CD4-positive, alpha-beta T cell treated with Interleukin-1 beta for 1 hour (primary cell): ENCODE measurements around the gene RGS2.

Experiments
- DNase-seq, 2 donors: peaks; one replicate each; pipeline ENCODE4 v3.0.0-alpha.2; 2020 to 2022

Gene RGS2, protein sequence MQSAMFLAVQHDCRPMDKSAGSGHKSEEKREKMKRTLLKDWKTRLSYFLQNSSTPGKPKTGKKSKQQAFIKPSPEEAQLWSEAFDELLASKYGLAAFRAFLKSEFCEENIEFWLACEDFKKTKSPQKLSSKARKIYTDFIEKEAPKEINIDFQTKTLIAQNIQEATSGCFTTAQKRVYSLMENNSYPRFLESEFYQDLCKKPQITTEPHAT

DNA sequence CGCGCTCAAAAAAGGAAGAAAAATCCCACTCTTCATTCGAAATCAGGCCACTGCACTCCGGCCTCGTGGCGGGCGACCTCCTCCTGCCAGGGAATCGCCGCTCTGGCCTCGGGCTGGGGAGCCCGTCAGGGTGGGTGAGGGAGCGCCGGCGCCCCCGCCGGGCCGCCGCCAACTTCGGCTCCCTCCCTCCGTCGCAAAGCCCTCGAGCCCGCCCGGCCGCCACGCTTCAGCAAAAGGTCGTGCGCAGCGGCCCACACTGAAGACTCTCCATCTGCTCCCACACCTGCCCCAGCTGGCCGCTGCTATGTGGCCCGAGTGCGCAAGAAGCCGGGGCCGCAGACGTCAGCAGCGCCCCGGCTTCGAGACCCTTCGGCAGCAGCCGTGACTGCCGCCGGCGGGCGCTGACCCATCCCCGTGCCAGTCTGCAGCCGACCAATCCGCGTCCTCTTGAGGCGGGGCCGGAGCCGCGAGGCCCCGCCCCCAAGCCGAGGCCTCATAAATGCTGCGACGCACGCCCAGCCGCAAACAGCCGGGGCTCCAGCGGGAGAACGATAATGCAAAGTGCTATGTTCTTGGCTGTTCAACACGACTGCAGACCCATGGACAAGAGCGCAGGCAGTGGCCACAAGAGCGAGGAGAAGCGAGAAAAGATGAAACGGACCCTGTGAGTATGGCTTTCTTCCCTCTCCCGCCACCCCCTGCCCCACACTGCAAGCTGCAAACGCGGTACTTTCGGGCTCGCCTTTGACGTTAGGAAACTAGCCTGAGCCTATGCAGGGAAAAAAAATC lies at the start of gene RGS2:
Gene RGS2, plus strand, starts transcription at position 522 of the 789 bp plus-strand sequence. Its CDS starts 33 bp downstream, at position 555.
- DNase-seq: peak; percentile 93

DNA sequence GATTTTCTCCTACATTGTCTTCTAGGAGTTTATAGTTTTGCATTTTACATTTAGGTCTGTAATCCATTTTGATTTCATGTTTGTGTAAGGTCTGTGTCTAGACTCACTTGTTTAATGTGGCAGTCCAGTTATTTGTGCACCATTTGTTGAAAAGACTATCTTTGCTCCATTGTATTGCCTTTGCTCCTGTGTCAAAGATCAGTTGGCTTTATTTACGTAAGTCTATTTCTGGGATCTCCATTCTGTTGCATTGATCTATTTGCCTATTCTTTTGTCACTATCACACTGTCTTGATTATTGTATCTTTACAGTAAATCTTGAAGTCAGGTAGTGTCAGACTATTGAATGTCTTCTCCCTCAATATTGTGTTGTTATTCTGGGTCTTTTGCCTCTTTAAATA lies 49.7 kb upstream of the RGS2 start:
- DNase-seq: no peak

DNA sequence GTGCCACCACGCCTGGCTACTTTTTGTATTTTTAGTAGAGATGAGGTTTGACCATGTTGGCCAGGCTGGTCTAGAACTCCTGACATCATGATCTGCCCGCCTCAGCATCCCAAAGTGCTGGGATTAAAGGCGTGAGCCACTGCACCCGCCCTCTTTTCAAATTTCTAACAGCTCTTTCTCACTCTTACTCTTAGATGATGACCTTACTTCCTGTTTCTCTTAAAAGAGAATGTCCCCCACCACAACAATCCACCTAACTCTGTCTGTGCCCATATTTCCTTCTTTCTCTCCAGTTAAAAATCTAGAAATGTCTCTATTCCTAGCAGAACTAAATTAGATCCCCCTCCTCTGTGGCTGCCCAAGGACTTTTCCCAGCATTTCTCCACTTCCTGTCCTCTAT lies 46.6 kb upstream of the RGS2 start:
- DNase-seq: no peak

DNA sequence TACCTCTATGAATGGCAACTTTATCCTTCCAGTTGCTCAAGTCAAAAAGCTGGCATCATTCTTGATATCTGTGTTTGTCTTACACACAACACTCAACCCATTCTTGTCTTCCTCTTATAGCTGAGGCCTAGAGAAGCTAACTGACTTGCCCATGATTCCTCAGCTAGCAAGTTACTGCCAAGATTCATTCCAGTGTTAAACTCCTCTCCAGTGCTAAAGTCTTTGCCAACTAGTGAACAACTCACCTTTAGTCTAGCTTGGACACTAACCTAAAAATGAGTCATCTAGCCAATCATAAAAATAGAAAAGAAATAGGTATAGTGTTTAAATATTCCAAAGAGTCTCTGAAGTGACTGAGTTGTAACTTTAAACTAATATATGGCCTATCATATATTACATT lies 45.6 kb upstream of the RGS2 start:
- DNase-seq: no peak

DNA sequence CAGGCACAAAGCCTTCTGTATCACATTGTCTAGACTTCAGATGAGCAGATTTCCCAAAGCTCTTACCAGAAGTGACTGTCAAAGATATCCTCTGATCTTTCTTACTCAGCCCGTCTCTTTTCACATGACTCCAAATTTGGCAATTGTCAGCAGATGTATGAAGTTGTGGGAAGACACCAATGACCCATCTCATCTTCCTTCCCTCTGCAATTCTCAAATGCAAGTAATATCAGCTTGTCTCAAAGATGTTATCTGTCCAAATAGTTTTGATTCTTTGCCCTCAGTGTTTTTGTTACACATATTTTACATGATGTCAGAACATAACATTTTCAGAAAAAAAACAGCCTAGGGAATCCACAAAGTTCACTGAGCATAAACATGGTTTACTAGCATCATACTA lies 45.1 kb upstream of the RGS2 start:
- no peak for DNase-seq

DNA sequence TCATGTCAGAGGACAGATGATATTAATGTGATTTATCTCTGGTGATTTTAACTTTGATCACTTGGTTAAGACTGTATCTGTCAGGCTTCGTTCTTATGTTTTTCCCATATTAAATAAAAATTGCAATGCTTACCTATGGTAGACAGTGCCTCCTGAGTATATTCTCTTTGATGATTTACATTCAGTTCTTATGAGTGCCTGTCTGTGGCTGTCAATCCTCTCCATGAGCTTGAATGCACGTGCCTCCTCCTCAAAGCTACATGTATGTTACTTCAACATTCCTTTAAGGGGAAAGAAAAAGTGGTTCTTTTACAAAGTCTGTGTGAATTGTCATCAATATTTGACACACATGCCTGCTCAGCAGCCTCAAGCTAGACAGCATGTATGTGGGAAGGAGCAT lies 44.2 kb upstream of the RGS2 start:
- DNase-seq: no peak

DNA sequence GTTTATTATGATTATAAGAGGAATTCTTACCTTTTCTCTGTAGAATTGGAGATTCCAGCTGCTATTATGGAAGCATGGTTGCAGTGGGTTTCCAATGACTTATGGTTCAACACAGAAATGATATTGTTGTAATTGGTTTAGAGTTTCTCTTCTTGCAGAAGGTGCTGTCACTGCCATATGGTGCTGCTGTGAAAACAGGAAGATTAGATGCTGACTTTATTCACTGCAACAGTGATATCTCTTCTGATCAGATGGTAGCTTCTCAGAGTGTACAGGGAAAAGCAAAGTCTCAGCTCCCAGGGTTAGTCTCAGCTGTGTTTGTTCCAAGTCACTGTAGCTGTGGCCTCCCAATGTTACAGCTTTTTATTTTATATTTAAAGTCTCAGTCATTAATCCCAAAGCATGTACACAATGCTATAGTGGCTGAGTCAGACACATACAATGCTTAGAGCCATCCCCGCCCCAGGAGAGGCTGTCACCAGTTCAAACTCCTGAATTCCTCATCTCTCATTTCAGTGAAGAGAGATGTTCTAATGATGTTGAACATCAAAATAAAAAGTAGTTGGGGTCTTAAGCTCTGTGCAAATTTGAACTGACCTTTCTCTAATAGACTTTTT lies 42.7 kb upstream of the RGS2 start:
- no peak for DNase-seq

DNA sequence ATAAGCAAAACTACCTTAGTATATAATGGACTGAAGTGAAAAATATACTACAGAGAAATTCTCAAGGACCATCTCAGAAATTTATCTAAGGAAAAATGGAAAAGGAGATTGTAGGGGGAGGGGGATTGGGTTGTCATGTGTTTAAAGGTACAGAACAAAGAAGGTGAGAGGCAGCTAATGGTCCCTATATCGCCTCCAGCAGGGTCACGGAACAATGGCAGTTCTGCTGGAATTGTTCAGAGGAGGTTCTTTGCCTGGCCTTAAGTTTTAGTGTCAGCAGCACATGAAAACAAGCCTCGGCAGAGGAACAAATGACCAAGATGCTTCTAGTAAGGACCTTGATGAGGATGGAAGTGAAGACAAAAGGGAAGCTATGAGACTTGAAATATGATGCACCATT lies 42.0 kb upstream of the RGS2 start:
- no peak for DNase-seq

DNA sequence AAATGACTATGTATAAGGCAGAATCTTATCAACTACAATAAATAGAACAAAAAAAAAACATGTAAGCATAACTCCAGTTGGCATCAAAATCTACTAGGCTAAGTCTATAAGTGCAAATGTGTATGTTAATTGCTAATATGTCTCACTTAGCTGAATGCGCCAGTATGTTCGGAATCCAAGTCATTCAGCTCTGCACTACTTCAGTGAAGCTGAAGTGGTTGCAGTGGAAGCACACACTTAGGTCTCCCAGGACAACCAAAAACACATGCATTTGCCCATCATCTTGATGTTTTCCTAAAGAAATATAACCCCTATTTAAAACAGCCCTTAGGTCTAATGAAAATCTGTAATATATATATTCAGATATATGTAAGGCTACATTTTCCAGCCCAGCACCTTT lies 41.0 kb upstream of the RGS2 start:
- DNase-seq: no peak

DNA sequence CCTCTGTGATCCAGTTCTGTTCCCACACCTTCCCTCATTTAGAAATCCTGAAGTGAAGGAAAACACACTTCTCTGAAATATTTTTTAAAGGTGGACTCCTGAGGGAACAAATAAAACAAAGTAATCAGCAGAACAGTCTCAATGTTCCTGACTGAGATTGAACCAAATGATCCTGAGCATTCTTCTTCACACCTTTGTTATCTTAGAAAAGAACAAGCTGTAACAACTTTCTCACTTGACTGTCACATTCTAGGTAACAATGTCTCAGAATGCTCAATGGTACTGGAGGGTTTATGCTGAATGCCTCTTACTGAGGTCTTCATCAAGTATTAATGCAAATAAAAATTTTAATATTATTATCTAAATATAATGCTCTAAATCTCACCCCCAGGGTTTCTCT lies 40.4 kb upstream of the RGS2 start:
- no peak for DNase-seq

DNA sequence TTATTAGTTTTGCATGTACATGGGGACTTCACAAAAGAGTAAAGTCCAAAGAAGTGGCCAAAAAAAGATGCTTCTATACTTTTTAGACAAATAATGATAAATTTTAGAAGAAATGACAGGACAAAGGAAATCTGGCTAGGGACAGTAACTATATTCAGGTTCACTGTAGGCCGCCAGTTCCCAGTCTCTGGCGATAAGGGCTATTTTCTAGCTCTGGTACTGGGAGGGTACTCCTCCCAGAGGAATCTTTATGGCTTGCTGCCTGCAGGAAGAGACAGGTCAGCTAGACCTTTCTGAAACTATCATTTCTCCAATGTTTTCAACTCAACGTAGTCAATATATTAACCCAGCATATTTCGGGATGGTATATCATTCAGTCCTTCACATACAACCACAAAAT lies 37.5 kb upstream of the RGS2 start:
- no peak for DNase-seq

DNA sequence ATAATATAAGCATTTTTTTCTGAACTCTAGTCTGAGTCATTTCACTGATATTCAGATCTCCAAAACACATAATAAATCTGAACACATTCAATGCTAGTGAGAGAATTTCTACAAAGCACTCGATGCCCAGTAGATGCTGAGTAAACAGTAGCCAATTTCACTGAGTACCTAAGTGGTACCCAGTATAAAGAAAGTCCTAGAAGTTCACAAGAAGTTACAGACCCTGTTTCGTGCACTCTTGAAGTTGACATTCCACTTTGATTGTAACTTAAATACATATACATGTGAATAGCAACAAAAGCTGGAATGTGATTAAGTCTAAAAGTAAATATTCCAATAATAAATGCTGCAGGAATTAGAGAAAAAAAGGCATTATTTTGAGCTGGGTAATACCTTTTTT lies 33.2 kb upstream of the RGS2 start:
- no peak for DNase-seq

DNA sequence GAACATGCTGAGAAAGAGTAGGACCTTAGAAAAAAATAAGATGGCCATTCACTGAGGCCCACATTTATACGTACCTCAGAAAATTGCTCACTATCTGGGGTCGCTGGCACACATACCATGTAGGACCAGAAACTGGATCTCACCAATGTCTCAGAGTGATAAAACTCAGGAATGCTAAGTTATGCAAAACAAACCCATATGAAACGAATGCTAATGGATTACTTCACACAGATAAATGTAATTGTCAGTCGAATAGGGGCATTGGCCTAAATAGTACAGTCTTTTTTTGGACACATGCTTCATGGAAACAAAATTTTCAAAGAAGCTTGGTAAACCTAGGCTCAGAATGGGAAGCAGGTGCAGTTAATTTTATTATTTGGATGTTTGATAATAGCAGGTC lies 32.6 kb upstream of the RGS2 start:
- DNase-seq: no peak

DNA sequence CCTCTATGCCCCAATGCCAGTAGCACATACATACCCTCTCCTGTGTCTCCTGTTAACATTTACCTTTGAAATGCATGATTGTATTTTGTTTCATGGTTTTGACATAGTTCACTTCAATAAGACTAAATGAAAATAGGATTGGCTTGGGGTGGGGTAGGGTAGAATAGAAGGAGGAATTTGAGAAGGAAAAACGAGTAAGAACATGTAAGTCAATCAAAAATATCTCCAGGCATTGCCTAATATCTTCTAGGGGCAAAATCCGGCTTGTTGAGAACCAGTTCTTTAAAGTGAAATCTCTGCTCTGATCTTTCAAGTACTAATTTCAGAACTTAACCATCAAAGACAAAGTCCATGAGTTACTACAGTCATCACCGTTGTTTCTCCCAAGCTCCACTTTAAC lies 31.8 kb upstream of the RGS2 start:
- DNase-seq: no peak

DNA sequence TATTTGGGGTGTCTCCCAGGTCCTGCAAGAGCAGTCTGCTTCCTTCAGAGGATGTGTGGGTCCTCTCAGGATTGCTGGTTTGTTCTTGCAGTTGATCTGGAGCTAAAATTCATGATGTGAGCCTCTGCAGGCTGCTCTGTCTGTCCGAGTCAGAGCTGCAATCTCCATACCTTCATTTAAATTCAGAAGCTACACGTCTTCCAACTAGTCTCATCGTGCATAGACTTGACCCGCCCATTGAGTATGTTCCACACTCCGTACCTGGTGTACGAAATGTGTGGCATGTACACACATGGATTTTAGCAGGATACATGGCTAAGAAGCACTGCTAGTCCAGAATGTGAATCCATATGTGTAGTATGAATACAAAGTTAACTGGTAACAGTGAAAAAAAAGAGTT lies 25.0 kb upstream of the RGS2 start:
- DNase-seq: no peak

DNA sequence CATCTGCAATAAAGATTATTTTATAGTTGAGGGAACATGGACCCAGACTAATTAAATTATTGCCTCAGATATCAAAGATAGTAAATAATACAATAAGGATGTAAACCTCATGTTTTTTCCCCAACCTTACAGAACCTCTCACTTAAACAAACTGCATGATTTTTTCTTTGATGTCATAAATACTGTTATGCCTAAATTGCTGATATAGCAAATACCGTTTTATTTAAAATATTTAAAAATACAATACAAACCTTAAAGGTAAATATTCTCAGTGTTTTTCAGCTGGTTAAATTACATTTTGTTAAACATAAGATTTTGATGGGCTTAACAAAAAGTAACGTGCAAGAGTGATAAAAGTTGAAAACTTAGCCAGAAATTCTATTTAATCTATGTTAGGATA lies 24.4 kb upstream of the RGS2 start:
- DNase-seq: no peak

DNA sequence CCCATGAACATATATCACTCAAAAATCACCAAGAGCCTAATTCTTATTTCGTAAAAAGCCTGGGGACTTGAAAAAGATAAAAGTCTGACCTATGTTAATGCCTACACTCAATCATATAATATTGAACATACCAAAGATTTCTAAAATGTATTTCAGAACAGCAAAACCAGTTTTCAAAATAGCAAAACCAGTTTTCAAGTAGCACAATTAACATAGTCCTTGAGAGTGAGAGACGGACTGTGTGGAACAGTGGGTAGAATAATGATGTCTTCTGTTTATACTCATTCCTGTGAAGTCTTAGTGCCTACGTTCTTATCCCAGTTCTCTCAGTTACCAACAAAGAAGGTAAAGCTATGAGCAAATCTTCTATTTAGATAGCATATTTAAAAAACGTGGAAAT lies 22.3 kb upstream of the RGS2 start:
- DNase-seq: no peak

DNA sequence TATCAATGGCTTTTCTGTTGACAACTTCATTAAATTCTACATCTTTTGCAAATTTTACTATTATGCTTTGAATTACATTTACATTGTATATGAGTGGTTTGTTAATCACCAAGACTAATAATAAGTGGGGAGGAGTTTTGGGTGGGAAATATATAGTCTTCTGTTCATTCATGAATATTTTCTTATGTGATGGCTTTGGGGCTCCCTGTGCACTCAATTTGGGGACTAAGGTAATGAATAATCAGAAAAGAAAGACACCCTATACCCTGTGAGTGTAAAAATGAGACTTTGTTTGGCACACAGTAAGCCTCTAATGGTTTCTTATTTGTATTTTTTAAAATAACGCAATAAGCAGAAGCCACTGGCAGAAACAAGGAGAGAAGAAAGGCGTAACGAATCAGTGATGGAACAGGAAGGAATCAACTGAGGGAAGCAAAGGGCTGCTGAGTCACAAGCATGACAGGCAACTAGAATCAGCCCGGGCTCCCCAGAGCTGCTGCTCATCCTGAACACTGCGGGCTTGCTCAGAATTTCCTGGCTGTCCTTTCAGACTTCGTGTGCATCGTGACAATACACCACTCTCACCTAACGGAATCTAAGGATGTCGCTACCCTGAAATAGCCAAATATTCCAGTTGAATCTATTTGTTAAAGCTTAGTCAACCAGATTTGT lies 20.8 kb upstream of the RGS2 start:
- peak in 1 of 2 donors; percentile 23 for DNase-seq

DNA sequence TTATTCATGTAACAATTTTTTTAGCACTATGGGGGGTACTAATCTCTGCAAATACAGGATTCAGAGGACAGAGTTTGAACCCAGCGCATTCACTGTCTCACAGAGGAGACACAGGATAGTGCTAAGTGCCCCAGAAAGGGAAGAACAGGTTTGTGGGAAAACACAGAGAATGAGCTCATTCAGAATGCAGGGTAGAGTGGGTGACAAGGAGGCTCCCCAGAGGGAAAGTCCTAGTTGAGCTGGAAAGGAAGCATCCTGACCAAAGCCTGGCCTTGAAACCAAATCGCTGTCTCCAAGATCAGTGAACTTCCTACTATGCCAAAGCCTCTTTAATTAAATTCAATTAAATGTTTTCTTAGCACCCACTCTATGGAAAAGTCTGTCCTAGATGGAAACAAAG lies 19.0 kb upstream of the RGS2 start:
- DNase-seq: no peak

DNA sequence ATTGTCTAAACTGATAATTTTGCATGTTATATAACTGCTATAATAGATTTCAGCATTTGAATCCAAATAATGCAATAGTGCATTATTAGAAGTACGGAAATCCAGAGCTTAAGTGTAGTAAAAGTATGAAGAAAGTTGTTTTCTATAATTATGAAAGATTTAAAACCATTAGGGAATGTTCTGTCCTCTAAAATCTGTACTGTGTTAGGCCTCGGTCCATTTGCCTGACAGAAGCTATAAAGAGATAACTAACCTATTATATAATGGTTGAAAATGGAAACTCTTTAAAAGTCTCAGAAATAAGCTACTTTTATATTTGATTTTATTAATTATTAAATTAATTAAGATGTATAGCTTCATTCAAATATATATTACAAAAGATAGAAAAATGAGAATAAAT lies 16.2 kb upstream of the RGS2 start:
- DNase-seq: no peak

DNA sequence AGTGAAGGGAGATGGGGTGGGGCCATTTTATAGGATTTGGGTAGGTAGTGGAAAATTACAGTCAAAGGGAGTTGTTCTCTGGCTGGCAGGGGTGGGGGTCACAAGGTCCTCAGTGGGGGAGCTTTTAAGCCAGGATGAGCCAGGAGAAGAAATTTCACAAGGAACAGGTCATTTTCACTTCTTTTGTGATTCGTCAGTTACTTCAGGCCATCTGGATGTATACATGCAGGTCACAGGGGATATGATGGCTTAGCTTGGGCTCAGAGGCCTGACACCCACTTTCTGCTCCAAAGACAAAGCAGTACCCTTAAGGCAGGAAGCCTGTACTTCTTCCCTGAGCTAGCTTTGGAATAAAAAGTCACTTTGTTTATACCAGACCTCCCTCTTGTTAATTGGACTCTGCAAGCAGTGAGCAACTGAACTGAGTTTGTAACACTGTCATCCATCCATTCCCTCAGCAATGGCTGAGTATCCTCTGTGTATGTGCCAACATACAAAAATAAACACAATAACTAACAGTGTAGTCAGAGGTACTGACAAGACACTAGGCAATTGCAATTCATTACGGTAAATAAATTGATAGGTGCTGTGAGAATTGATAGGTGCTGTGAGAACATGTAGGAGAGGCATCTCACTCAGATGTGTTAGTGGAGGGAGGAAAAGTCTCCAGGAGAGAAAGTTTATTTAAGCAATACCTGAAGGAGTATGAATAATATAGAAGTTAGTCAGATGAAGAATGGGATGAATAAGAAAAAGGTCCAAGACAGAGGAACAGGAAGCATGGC lies 14.7 kb upstream of the RGS2 start:
- DNase-seq: no peak

DNA sequence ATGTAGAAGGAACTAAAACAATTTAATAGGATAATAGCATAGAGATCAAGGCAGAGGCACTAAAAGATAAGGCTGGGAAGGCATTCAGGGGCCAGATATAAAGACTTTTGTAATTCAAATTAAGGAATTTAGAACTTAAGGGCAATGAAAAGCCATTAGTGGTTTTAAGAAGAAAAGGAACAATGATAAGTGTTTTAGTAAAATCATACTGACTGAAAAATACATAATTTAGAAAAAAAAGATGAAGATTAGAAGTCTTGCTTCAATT lies 14.1 kb upstream of the RGS2 start:
- no peak for DNase-seq

DNA sequence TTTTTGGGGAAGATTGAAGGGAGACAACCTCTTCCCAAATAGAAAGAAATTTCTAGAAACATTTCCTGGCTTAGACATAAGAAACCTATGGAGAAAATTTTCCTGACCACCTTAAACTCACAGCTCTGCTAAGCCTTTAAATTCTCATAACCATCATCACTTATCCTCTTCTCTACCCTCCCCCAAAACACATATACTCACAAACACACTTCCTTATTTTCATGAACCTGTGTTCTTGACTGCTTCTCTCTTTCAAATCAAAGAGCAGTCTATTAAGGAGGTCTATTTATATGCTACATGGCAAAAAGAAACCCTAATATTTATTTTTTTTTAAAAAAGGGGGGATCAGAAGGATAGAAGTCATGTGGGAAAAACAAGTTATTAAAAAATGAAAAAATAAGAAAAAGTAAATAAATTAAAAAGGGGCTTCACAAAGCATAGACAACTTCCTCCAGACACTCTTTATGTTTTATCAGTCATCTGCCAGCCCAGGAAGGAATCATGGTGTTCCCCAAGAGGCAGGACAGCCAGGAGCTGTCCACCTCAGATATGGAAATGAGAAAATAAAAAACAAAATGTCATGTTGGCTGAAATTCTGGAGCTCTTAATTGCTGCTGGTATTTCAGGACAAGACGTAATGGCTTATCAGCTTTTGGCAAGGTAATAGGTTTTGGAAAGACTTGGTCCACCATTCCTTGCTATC lies 12.8 kb upstream of the RGS2 start:
- DNase-seq: no peak
